HG02759 (cell line): ENCODE measurements around the gene GTSE1.
A peak's percentile ranks its signal among the peaks of the same experiment; 100 is the strongest.
"Not testable (repeated sequence)": the region's sequence is repeated elsewhere in the genome, so short reads cannot be mapped to it uniquely, and the experiment has no call there.

Source experiments
- ATAC-seq: cut with Tn5 transposase; IDR thresholded peaks from one replicate; pipeline ENCODE4 v1.9.1; 2021; ENCODE audit warnings: mild to moderate bottlenecking, moderate library complexity; ENCODE audit not compliant: unreplicated experiment

The GTSE1 gene

GRCh38 chr22:46292173-46292572, 4.5 kb upstream of the GTSE1 start:
- no peak for ATAC-seq

DNA sequence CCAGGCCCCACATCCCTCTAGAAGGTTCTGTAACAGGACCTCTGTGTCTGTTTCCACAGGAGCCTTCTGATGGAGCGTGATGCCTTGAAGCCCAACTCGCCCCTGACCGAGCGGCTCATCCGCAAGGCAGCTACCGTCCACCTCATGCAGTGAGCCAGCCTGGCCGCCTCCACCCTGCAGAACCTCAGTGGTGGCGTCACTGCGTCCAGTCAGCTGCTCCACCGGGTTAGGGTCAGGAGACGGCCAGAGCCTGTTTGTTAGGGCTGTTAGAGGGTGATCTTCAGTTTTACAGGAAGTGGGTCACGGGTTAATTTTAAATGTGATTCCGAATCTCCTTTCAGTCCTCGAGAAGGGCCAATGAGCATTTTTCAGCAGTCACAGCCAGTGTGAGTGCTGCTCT, 3.9 kb upstream of the GTSE1 start:
- ATAC-seq = no peak

- no peak for ATAC-seq
Observed at GRCh38 chr22:46293577-46294260, 3.0 kb upstream of the GTSE1 start.

GRCh38 chr22:46294784-46295183, 1.9 kb upstream of the GTSE1 start:
- no peak for ATAC-seq

- no peak for ATAC-seq
Observed at GRCh38 chr22:46295277-46295971, 1.2 kb upstream of the GTSE1 start.

- ATAC-seq = peak; percentile 12
Observed at GRCh38 chr22:46297151-46297812, 612 bp downstream of the GTSE1 start.

- no peak for ATAC-seq
Observed at GRCh38 chr22:46299101-46299500, 2.4 kb downstream of the GTSE1 start.

- no peak for ATAC-seq
Observed at GRCh38 chr22:46300491-46300890, 3.8 kb downstream of the GTSE1 start.

GRCh38 chr22:46303347-46303965, 6.8 kb downstream of the GTSE1 start:
- no peak for ATAC-seq

- no peak for ATAC-seq
Observed at GRCh38 chr22:46308283-46308988, 11.8 kb downstream of the GTSE1 start.

- ATAC-seq = no peak
Observed at GRCh38 chr22:46309526-46310085, 12.9 kb downstream of the GTSE1 start.

- no peak for ATAC-seq
Observed at GRCh38 chr22:46312056-46312455, 15.4 kb downstream of the GTSE1 start.

DNA sequence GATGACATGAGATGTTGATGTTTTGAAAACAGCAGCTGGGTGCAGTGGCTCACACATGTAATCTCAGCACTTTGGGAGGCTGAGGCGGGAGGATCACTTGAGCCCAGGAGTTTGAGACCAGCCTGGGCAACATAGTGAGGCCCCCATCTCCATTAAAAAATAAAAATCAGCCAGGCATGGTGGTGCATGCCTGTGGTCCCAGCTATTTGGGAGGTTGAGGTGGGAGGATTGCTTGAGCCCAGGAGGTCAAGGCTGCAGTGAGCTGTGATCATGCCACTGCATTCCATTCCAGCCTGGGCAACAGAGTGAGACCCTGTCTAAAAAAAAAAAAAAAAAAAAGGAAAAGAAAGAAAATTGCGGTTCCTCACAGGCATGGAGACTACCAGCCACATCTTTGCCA, 16.2 kb downstream of the GTSE1 start:
- ATAC-seq = not testable (repeated sequence)

DNA sequence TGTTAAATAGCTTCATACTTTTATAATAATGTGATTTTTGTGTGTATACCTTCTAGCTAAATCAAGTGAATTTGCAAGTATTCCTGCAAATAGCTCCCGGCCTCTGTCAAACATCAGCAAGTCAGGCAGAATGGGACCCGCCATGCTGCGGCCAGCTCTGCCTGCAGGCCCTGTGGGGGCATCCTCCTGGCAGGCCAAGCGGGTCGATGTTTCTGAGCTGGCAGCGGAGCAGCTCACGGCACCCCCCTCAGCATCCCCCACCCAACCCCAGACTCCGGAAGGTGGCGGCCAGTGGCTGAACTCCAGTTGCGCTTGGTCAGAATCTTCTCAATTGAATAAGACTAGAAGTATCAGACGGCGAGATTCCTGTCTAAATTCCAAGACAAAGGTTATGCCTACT, 19.3 kb downstream of the GTSE1 start:
- ATAC-seq = no peak

DNA sequence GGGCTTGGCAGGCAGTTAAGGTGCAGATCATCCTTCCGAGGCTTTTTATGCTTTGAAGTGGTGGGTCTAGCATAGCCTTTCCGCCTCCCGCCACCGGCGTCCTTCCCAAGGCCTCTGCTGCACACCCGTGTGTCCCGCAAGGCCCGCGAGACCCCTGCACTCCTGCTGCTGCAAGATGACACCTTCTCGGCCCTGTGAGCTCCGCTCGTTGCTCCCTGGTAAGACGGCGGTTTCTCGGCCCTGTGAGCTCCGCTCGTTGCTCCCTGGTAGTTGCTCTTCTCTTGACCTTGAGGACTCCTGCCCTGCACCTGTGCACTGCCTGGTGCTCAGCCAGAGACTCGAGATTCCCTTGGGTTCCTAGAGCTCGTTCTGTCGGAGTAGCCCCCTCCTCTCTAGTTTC, 21.0 kb downstream of the GTSE1 start:
- no peak for ATAC-seq

GRCh38 chr22:46318576-46318975, 21.9 kb downstream of the GTSE1 start:
- ATAC-seq = no peak

DNA sequence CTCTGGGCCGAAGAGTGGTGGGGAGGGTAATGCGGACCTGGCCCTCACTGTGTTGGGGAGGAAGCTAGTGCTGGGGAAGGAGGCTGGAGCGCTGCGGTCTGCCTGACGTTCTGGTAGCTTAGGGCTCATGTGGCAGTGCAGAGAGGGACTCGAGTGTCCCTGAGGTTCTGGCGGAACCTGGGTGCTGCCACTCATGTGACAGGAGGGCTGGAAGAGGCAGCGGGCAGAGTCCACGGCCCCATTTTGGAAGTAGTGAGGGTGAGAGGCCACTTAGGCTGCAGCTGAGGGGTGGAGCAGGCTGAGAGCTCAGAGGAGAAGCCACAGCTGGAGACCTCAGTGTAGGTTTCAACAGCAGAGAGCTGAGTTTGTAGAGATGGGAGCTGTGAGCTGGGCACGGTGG, 22.6 kb downstream of the GTSE1 start:
- no peak for ATAC-seq

DNA sequence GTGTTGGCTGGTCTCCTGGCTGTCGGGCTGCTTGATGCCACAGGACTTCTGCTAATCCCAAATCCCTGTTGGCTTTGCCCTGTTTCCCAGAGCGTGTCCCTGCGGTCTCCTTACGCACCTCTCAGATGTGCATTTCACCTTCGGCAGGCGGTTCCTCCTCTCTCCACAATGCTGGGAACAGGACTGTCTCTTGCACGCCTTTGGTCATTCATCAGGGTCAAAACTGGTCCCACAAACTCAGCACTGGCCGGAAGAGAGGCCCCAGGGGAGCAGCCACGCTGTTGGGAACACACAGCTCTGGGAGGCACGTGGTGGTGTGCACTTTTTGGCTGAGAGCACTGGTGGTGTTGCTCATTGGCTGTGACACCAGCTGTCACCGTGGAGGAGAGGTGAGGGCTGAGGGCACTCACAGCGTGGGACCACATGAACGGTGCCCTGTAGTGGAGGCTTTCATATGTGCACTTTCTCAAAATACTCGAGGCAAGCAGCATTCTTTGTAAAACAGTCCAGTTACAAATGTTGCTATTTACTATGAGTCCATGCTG, 23.6 kb downstream of the GTSE1 start:
- no peak for ATAC-seq

DNA sequence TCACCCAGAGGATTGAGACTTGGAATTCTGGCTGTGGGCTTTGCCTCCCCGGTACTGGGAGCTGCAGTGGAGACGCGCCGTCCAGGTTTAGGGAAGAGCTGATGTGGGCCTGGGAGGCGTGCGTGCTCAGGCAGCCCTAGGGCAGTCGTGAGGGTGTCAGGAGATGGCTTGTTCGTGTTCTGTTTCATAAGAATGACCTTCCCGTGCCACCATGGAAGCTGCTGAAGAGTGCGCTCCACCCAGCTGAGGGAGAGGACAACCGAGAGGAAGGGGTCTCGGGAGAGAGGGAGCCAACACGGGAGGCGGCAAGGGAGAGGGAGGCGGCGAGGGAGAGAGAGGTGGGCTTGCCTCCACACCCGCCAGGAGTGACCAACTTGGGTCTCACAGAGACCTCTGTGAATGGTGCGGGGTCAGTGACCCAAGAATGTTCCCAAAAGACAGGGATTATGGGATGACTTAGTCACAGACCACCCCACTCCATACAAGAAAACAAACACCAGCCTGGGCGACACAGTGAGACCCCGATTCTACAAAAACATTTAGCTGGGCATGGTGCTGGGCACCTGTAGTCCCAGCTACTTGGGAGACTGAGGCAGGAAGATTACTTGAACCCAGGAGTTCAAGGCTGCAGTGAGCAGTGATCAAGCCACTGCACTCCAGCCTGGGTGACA, 24.2 kb downstream of the GTSE1 start:
- ATAC-seq = no peak

GRCh38 chr22:46322711-46323110, 26.0 kb downstream of the GTSE1 start:
- ATAC-seq = no peak
